ENCODE results near the gene ALOX12.

DNA sequence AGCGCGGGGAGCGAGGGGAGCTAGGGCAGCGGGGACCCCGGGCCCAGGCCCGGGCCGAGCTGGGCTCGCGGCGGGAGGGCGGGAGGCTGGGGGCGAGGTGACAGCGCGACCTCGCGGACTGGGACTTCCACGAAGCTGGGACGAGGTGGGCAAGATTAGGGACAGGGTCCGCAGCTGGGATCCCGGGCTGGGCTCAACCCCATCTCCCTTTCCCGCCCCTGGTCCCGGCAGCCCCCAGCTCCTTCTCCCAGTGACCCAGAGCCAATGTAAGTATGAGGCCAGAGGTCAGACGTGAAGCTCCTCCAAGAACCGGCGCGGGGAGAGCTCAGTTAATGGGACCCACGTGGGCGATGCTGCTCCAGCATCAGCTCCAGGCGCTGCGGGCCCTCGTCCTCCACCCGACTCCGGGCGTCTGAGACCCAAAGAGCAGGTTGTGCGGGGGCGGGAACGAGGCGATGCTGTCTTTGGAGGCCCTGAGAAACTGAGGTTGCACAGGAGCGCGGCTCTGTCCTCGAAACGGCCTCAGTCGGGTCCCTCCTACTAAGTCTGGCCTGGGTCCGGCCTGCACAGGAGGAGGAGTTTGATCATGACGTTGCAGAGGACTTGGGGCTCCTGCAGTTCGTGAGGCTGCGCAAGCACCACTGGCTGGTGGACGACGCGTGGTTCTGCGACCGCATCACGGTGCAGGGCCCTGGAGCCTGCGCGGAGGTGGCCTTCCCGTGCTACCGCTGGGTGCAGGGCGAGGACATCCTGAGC is 585 bp downstream of the ALOX12 start:
- no peak for TF ChIP-seq POLR2A (IDR thresholded peaks at IDR 0.05)
- no peak for TF ChIP-seq POLR2AphosphoS5 (IDR thresholded peaks at IDR 0.05)
- TF ChIP-seq, protein P1, sequence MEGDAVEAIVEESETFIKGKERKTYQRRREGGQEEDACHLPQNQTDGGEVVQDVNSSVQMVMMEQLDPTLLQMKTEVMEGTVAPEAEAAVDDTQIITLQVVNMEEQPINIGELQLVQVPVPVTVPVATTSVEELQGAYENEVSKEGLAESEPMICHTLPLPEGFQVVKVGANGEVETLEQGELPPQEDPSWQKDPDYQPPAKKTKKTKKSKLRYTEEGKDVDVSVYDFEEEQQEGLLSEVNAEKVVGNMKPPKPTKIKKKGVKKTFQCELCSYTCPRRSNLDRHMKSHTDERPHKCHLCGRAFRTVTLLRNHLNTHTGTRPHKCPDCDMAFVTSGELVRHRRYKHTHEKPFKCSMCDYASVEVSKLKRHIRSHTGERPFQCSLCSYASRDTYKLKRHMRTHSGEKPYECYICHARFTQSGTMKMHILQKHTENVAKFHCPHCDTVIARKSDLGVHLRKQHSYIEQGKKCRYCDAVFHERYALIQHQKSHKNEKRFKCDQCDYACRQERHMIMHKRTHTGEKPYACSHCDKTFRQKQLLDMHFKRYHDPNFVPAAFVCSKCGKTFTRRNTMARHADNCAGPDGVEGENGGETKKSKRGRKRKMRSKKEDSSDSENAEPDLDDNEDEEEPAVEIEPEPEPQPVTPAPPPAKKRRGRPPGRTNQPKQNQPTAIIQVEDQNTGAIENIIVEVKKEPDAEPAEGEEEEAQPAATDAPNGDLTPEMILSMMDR (IDR thresholded peaks at IDR 0.05): no peak
- no peak for TF ChIP-seq EP300 (IDR thresholded peaks at IDR 0.05; ENCODE audit: low read depth)
